Measurements from ENCODE around the gene RASAL2.

- no peak for TF ChIP-seq POLR2A (IDR thresholded peaks at IDR 0.05)
- TF ChIP-seq, protein P1, sequence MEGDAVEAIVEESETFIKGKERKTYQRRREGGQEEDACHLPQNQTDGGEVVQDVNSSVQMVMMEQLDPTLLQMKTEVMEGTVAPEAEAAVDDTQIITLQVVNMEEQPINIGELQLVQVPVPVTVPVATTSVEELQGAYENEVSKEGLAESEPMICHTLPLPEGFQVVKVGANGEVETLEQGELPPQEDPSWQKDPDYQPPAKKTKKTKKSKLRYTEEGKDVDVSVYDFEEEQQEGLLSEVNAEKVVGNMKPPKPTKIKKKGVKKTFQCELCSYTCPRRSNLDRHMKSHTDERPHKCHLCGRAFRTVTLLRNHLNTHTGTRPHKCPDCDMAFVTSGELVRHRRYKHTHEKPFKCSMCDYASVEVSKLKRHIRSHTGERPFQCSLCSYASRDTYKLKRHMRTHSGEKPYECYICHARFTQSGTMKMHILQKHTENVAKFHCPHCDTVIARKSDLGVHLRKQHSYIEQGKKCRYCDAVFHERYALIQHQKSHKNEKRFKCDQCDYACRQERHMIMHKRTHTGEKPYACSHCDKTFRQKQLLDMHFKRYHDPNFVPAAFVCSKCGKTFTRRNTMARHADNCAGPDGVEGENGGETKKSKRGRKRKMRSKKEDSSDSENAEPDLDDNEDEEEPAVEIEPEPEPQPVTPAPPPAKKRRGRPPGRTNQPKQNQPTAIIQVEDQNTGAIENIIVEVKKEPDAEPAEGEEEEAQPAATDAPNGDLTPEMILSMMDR (IDR thresholded peaks at IDR 0.05) = no peak
Observed at GRCh38 chr1:178196631-178197030, 102.7 kb downstream of the RASAL2 start.
